GM12878 (cell line): ENCODE results near the gene GALNT18. TPM values are rescaled to one million over a fixed set of nuclear protein-coding genes. Genes with fewer than 3 reads are reported as not detected.

Experiments
- ATAC-seq: fragments of 200-7000 bp; cut with Tn5 transposase; 3 replicates; pipeline ENCODE4 v1.9.1; 2020; ENCODE audit warnings: mild to moderate bottlenecking, moderate library complexity
- BruUV-seq: library from RNA; stranded (reverse); fragments of 400-500 nt; replicated peaks from 2 replicates; lab custom pipeline; 2021; lab: Mats Ljungman, UMichigan
- CTCF ChIA-PET: fragments of 300-600 bp; sonication (Branson Sonifier 250); formaldehyde crosslinking; extraction: SDS; loops from one replicate; lab custom pipeline; 2021; ENCODE audit warnings: inconsistent platforms; lab: Yijun Ruan, JAX
- POLR2A ChIA-PET: fragments of 350-600 bp; formaldehyde crosslinking; extraction: SDS; loops from one replicate; lab custom pipeline; 2021; ENCODE audit warnings: inconsistent platforms; lab: Charles Lee
- RAD21 ChIA-PET: fragments of 300-600 bp; sonication (Branson Sonifier 250); formaldehyde crosslinking; loops from one replicate; lab custom pipeline; 2023; ENCODE audit warnings: antibody characterized with exemption; ENCODE audit not compliant: unreplicated experiment; lab: Charles Lee
- SMC1A ChIA-PET: fragments of 300-600 bp; sonication (Branson Sonifier 250); formaldehyde crosslinking; loops from one replicate; lab custom pipeline; 2023; ENCODE audit not compliant: unreplicated experiment, uncharacterized antibody; lab: Charles Lee
- DNase-seq: peaks from one replicate; pipeline ENCODE4 v3.0.0-alpha.2; 2011; ENCODE audit warnings: low read depth, low spot score
- FAIRE-seq: peaks from 3 replicates; lab custom pipeline; 2011; peaks lifted over from hg19 to GRCh38; lab: Jason Lieb, UNC
- H2AFZ ChIP-seq: 2 replicates; pipeline ENCODE4 v1.6.0; 2011; ENCODE audit warnings: low read depth, low read length, control low read depth; ENCODE audit not compliant: control insufficient read depth
- H3K27ac ChIP-seq: 2 replicates; pipeline ENCODE4 v1.5.1; 2011; ENCODE audit warnings: control low read depth; ENCODE audit not compliant: control insufficient read depth, insufficient read depth
- H3K27me3 ChIP-seq, 2 experiments: replicated peaks in 1 of 2; 2 replicates each; pipeline versions ENCODE4 v1.6.0 to v1.6.1; 2011; ENCODE audit warnings: low read length in 1 of 2; ENCODE audit not compliant: control insufficient read depth in 2 of 2, insufficient read depth in 2 of 2
- H3K36me3 ChIP-seq, 2 experiments: 2 replicates each; pipeline ENCODE4 v1.5.1; 2011; ENCODE audit warnings: low read length in 1 of 2; ENCODE audit not compliant: control insufficient read depth in 2 of 2, insufficient read depth in 2 of 2
- H3K4me1 ChIP-seq: 2 replicates; pipeline ENCODE4 v1.6.1; 2011; ENCODE audit warnings: mild to moderate bottlenecking, low read length, moderate library complexity, mixed read lengths; ENCODE audit not compliant: control insufficient read depth, insufficient read depth
- H3K4me2 ChIP-seq: 2 replicates; pipeline ENCODE4 v1.6.0; 2011; ENCODE audit warnings: control low read depth; ENCODE audit not compliant: control insufficient read depth, insufficient read depth
- H3K4me3 ChIP-seq: fragments of 200-600 bp; sonication (generic); 2 replicates; pipeline ENCODE4 v1.5.1; 2016
- H3K79me2 ChIP-seq: 2 replicates; pipeline ENCODE4 v1.6.0; 2011; ENCODE audit warnings: low read length; ENCODE audit not compliant: control insufficient read depth, insufficient read depth
- H3K9ac ChIP-seq: 2 replicates; pipeline ENCODE4 v1.8.0; 2011; ENCODE audit warnings: low read length, control low read depth, mixed read lengths; ENCODE audit not compliant: control insufficient read depth, insufficient read depth
- H3K9me3 ChIP-seq: replicated peaks from 3 replicates; pipeline ENCODE4 v1.5.1; 2011; ENCODE audit warnings: mild to moderate bottlenecking, low read length; ENCODE audit not compliant: control insufficient read depth, insufficient read depth
- H4K20me1 ChIP-seq: 2 replicates; pipeline ENCODE4 v1.6.0; 2011; ENCODE audit not compliant: control insufficient read depth, insufficient read depth
- ASH2L ChIP-seq: fragments of 300-600, 200-600 bp; sonication (generic); IDR thresholded peaks from 2 replicates; pipeline ENCODE4 v1.6.1; 2017; ENCODE audit warnings: low read depth, mild to moderate bottlenecking, borderline replicate concordance
- BRCA1 ChIP-seq: IDR thresholded peaks from 2 replicates; pipeline ENCODE4 v1.6.1; 2011; ENCODE audit warnings: low read depth, low read length, improper control_type of control experiment
- DPF2 ChIP-seq: fragments of 450-650 bp; IDR thresholded peaks from 2 replicates; pipeline ENCODE4 v1.6.1; 2017; ENCODE audit warnings: mild to moderate bottlenecking
- ESRRA ChIP-seq: IDR thresholded peaks from 2 replicates; pipeline ENCODE4 v1.6.1; 2012; ENCODE audit warnings: mild to moderate bottlenecking, low read length, improper control_type of control experiment
- FOS ChIP-seq: IDR thresholded peaks from 3 replicates; pipeline ENCODE4 v1.6.1; 2011; ENCODE audit warnings: borderline replicate concordance; ENCODE audit not compliant: insufficient read length; ENCODE audit errors: extremely low read depth
- JUNB ChIP-seq: IDR thresholded peaks from 2 replicates; pipeline ENCODE4 v1.6.1; 2016; ENCODE audit warnings: antibody characterized with exemption, mild to moderate bottlenecking
- LARP7 ChIP-seq: fragments of 450-650 bp; IDR thresholded peaks from 2 replicates; pipeline ENCODE4 v1.6.1; 2017; ENCODE audit warnings: mild to moderate bottlenecking
- MEF2A ChIP-seq: IDR thresholded peaks from 2 replicates; pipeline ENCODE4 v1.6.1; 2011; ENCODE audit warnings: low read depth, mild to moderate bottlenecking, low read length, moderate library complexity; ENCODE audit not compliant: insufficient read depth
- MTA2 ChIP-seq: fragments of 450-650 bp; IDR thresholded peaks from 2 replicates; pipeline ENCODE4 v1.6.1; 2016; ENCODE audit warnings: low read depth, mild to moderate bottlenecking, moderate library complexity
- MYB ChIP-seq: fragments of 150-350 bp; IDR thresholded peaks from 2 replicates; pipeline ENCODE4 v1.6.1; 2014; ENCODE audit warnings: mild to moderate bottlenecking, low read depth, low read length, borderline replicate concordance
- NFYA ChIP-seq: IDR thresholded peaks from 2 replicates; pipeline ENCODE4 v1.6.1; 2011; ENCODE audit warnings: low read depth, mild to moderate bottlenecking, low read length, improper control_type of control experiment, borderline replicate concordance
- NR2C2 ChIP-seq: IDR thresholded peaks from 2 replicates; pipeline ENCODE4 v1.6.1; 2011; ENCODE audit warnings: borderline replicate concordance, low read depth; ENCODE audit not compliant: control insufficient read depth, insufficient read length
- NR2F1 ChIP-seq: fragments of 450-650 bp; conservative IDR thresholded peaks from 2 replicates; pipeline ENCODE4 v1.6.1; 2017; ENCODE audit warnings: mild to moderate bottlenecking
- SUZ12 ChIP-seq: fragments of 200-600 bp; sonication (generic); IDR thresholded peaks from one replicate; pipeline ENCODE4 v1.6.1; 2018; ENCODE audit warnings: antibody characterized with exemption, mild to moderate bottlenecking; ENCODE audit not compliant: unreplicated experiment
- YY1 ChIP-seq: IDR thresholded peaks from 2 replicates; pipeline ENCODE4 v1.6.1; 2011; ENCODE audit warnings: low read depth, mild to moderate bottlenecking, low read length
- ZNF24 ChIP-seq: fragments of 450-650 bp; IDR thresholded peaks from 2 replicates; pipeline ENCODE4 v1.6.1; 2017; ENCODE audit warnings: antibody characterized with exemption, mild to moderate bottlenecking
- WGBS: methylation state at CpG from one replicate; pipeline ENCODE4 v1.1.6; 2016; ENCODE audit warnings: low lambda C conversion rate; ENCODE audit not compliant: insufficient replicate concordance, insufficient coverage; ENCODE audit errors: missing lambda C conversion rate; 5-methylcytosine and 5-hydroxymethylcytosine counted together
- in situ Hi-C: fragments of 300-500 bp; cut with MboI; formaldehyde crosslinking; loops from 9 replicates; pipeline ENCODE4 v1.14.3; 2018; ENCODE audit warnings: mixed read lengths
- intact Hi-C: fragments of 100-400 bp; cut with micrococcal nuclease; formaldehyde crosslinking; loops from one replicate; pipeline ENCODE4 v1.14.2; 2022; ENCODE audit not compliant: unreplicated experiment
- polyA plus RNA-seq, 11 experiments: library from polyadenylated mRNA; depleted of rRNA in 4 of 11; unstranded in 6 of 11; stranded (reverse) in 5 of 11; fragments of >200 nt; fragmentation: Nextera tagmentation in 4 of 11; fragmentation: Illumina TruSeq in 1 of 11; extraction: Ambion mirVana in 4 of 11; extraction: Trizol in 1 of 11; gene quantifications; 1 replicate in 1 of 11; 2 replicates in 10 of 11; pipeline versions ENCODE4 v1.2.1 to v1.2.3, GENCODE V29; 2011 to 2016; ENCODE audit warnings: inconsistent platforms in 2 of 11, missing spikeins in 2 of 11, low read depth in 1 of 11
- total RNA-seq, 4 experiments: library from RNA; depleted of rRNA in 3 of 4; stranded (reverse); fragments of >200 nt in 3 of 4; fragmentation: Illumina TruSeq in 1 of 4; extraction: Trizol in 1 of 4; gene quantifications; 2 replicates each; pipeline versions ENCODE4 v1.2.1 to v1.2.3, GENCODE V29; 2013 to 2021
- TF ChIP-seq, protein P1 (sequence below): fragments of 450-650 bp; IDR thresholded peaks from 2 replicates; pipeline ENCODE4 v1.6.1; 2016; ENCODE audit warnings: mild to moderate bottlenecking
- TF ChIP-seq, protein P2 (sequence below): fragments of 450-650 bp; IDR thresholded peaks from 2 replicates; pipeline ENCODE4 v1.6.1; 2017; ENCODE audit warnings: mild to moderate bottlenecking, low read depth, inconsistent platforms; ENCODE audit not compliant: poor library complexity, severe bottlenecking
- TF ChIP-seq, protein P3 (sequence below): IDR thresholded peaks from 2 replicates; pipeline ENCODE4 v1.6.1; 2011; ENCODE audit warnings: borderline replicate concordance, low read depth, mild to moderate bottlenecking, moderate library complexity, low read length; ENCODE audit not compliant: insufficient read depth, poor library complexity, severe bottlenecking

The GALNT18 gene
- total and polyA plus RNA-seq, 10 of the 15 experiments (the other 5 are each of a cell fraction or from before 2014, with no cell fraction given): 1.2 to 14.2 (median 6.3) TPM

DNA sequence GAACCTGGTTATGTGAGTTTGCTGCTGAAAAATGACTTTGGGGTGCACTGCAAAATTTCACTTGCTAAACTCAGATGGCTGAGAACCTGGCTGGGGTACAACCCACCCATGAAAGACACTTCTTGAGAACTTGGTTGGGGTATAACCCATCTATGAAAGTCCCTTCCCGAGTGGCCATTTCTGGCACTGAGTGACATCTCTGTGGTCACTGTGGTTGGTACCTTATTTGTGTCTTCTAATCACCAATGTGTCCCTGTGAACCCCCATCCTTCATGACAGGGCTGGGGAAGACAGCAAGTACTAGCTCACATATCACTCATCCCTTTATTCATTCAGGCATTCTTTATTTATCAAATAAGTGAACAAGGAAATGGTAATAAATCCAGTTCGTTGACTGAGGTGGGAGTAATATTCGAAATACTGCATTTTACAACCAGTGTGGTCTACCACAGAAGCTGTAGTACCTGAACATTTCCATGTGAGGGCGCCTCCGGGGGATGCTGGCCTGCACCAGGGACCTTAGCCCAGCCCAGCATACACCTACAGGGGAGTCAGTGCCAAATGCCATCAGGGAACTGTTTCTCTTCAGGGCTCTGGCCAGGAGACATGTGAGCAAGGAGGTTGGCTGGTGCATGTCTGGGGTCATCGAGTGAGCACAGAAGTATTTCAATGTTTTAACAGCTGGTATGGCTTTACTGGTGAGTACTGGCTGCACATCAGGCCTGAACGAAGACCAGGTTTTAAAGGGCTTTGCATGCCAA is 390.8 kb downstream of the GALNT18 start (continued):
- TF ChIP-seq MYB (no peak), YY1 (no peak), MEF2A (no peak), DPF2 (no peak), MTA2 (peak; percentile 66; the same call in 1 of the 2 replicates)
- TF ChIP-seq, protein P1, sequence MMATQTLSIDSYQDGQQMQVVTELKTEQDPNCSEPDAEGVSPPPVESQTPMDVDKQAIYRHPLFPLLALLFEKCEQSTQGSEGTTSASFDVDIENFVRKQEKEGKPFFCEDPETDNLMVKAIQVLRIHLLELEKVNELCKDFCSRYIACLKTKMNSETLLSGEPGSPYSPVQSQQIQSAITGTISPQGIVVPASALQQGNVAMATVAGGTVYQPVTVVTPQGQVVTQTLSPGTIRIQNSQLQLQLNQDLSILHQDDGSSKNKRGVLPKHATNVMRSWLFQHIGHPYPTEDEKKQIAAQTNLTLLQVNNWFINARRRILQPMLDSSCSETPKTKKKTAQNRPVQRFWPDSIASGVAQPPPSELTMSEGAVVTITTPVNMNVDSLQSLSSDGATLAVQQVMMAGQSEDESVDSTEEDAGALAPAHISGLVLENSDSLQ: peak; percentile 84
- TF ChIP-seq, all 136 proteins: peak for 11

DNA sequence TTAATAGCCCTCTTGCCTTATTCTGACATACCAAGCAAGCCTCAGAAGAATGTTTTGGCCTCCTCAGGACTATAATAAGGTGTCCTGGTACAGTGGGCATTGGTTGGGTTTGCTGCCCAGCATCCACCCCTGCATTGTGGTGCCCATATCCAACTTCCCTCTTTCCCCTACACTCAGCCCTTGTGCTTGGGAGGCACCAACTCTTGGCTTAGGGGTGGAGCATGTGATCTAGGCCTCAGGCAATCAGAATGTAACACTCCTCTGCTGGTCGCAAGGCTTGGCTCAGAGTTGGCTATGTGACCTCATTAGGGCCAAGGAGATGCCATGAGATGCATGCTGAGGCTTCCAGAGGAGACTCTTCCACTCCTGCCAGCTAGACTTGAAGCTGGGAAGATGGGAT is 391.7 kb downstream of the GALNT18 start:
- CTCF ChIA-PET: interaction anchor here (0.9 to 6.6 kb wide), 7 partner anchors 14 to 60 kb away, joined by 3 to 39 read pairs (median 7); no protein-coding TSS in a partner anchor
- H3K4me2 ChIP-seq: no peak overlapping the region
- no peak overlapping the region for H3K9ac ChIP-seq
- intact Hi-C loops: loop anchor here (2.0 to 10.0 kb wide), 2 partner anchors 37 to 555 kb away; no protein-coding TSS in a partner anchor
- no peaks in the 10 kb centered on the region; a peak in 1 of 4 replicates for H3K27me3 ChIP-seq
- FAIRE-seq (no peak), ATAC-seq (no peak), DNase-seq (no peak)
- in situ Hi-C loops: no loop called here
- WGBS: 58% methylated on average over 1 of the region's 1 CpG
- H3K4me3 ChIP-seq: no peak overlapping the region
- RAD21 ChIA-PET: no interaction called here
- no peak overlapping the region for H2AFZ ChIP-seq
- no peaks in the 10 kb centered on the region for H3K36me3 ChIP-seq
- no peak overlapping the region for H3K27ac ChIP-seq
- no TSS peak for BruUV-seq
- H3K4me1 ChIP-seq: no peaks in the 10 kb centered on the region; the same call in 1 of the 2 replicates
- SMC1A ChIA-PET: interaction anchor here (0.8 kb wide), 1 partner anchor 28 kb away, joined by 4 read pairs; no protein-coding TSS in a partner anchor
- H3K9me3 ChIP-seq: no peaks in the 10 kb centered on the region; the same call in 2 of the 3 replicates
- no peaks in the 10 kb centered on the region for H4K20me1 ChIP-seq
- POLR2A ChIA-PET: no interaction called here
- H3K79me2 ChIP-seq: no peaks in the 10 kb centered on the region
- no peak for TF ChIP-seq SUZ12
- TF ChIP-seq JUNB: no peak
- no peak for TF ChIP-seq LARP7
- TF ChIP-seq ZNF24: no peak
- TF ChIP-seq NR2C2: no peak
- TF ChIP-seq, protein P2, sequence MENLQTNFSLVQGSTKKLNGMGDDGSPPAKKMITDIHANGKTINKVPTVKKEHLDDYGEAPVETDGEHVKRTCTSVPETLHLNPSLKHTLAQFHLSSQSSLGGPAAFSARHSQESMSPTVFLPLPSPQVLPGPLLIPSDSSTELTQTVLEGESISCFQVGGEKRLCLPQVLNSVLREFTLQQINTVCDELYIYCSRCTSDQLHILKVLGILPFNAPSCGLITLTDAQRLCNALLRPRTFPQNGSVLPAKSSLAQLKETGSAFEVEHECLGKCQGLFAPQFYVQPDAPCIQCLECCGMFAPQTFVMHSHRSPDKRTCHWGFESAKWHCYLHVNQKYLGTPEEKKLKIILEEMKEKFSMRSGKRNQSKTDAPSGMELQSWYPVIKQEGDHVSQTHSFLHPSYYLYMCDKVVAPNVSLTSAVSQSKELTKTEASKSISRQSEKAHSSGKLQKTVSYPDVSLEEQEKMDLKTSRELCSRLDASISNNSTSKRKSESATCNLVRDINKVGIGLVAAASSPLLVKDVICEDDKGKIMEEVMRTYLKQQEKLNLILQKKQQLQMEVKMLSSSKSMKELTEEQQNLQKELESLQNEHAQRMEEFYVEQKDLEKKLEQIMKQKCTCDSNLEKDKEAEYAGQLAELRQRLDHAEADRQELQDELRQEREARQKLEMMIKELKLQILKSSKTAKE: no peak
- no peak for TF ChIP-seq ESRRA
- TF ChIP-seq NFYA: no peak
- TF ChIP-seq, protein P3, sequence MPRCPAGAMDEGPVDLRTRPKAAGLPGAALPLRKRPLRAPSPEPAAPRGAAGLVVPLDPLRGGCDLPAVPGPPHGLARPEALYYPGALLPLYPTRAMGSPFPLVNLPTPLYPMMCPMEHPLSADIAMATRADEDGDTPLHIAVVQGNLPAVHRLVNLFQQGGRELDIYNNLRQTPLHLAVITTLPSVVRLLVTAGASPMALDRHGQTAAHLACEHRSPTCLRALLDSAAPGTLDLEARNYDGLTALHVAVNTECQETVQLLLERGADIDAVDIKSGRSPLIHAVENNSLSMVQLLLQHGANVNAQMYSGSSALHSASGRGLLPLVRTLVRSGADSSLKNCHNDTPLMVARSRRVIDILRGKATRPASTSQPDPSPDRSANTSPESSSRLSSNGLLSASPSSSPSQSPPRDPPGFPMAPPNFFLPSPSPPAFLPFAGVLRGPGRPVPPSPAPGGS: no peak
- TF ChIP-seq NR2F1: no peak
- TF ChIP-seq ASH2L: no peak
- no peak for TF ChIP-seq FOS
- TF ChIP-seq BRCA1: no peak
- TF ChIP-seq MEF2A: no peak
